GM18867 (cell line): ENCODE measurements around the gene FNDC3A.
"Not testable (repeated sequence)": the region's sequence is repeated elsewhere in the genome, so short reads cannot be mapped to it uniquely, and the experiment has no call there.

Experiments
- ATAC-seq: cut with Tn5 transposase; IDR thresholded peaks from one replicate; pipeline ENCODE4 v1.9.1; 2021; ENCODE audit warnings: mild to moderate bottlenecking, moderate library complexity; ENCODE audit not compliant: unreplicated experiment

FNDC3A gene

GRCh38 chr13:49040872-49041271 is 65.2 kb downstream of the FNDC3A start:
- ATAC-seq = no peak

GRCh38 chr13:49042476-49042875 is 66.8 kb downstream of the FNDC3A start:
- no peak for ATAC-seq

DNA sequence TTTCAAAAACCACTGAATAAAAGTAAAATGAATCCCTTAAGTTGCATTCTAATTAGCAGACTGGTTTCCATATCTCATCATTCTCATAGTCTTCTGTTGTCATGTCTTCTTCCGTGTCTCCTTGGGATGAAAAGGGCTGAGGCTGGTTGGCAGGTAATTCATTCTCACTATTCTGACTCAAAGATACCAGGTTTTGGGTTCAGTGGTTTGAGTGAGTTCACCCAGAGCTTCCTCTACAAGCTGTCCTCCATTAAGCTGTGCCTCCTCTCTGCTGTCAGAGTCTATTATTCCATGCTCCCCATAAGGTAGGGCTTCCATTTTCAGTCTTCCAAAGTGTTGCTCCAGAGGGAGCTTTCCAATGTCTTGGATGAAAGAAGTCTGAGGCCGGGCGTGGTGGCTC is 68.3 kb downstream of the FNDC3A start:
- ATAC-seq = no peak

DNA sequence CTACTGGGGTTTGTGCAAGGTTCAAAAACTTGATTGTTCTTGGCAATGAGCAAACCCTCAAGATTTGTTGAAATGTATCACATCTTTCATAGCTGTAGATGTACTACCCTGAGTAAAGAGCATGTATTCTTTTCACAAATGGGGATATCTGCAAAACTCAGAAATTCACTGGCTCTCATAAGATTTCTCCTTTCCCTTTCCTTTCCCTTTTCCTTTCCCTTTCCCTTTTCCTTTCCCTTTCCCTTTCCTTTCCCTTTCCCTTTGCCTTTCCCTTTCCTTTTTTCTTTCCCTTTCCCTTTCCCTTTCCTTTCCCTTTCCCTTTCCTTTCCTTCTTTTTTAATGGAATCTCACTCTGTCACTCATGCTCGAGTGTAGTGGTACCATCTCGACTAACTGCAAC is 69.1 kb downstream of the FNDC3A start:
- ATAC-seq = no peak

GRCh38 chr13:49046002-49046401 is 70.3 kb downstream of the FNDC3A start:
- no peak for ATAC-seq

GRCh38 chr13:49046519-49046918 is 70.8 kb downstream of the FNDC3A start:
- ATAC-seq = no peak

GRCh38 chr13:49052813-49053212 is 77.1 kb downstream of the FNDC3A start:
- ATAC-seq = no peak

DNA sequence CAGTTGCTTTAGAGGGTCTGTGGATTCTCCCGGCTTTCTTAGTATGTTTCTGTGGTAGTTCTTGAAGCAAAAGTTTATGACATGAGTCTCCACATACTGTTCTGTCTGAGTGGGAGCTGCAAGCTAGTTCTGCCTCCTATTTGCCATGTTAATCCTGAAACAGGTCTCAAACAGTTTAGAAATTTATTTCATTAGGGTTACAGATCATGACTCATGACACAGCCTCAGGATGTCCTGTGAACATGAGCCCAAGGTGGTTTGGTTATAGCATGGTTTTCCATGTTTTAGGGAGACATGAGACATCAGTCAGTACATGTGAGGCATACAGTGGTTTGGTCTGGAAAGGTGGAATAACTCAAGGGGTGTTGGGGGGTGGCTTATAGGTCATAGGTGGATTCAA is 77.5 kb downstream of the FNDC3A start:
- no peak for ATAC-seq

DNA sequence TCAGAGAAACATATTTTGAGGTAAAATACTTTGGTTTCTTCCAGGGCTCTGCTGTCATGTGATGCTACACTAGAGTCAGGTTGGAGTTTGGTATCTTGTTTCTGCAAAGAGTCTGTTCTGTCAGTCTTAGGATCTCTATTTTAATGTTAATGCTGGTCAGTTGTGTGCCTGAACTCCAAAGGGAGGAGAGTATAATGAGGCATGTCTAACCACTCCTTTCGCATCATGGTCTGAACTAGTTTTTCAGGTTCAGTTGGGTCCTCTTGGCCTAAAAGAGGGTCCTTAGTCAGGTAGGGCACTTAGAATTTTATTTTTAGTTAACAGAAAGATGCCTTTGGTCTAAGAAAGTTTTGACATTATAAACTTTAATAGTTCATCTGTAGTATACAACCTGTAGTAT is 78.2 kb downstream of the FNDC3A start:
- ATAC-seq = no peak

DNA sequence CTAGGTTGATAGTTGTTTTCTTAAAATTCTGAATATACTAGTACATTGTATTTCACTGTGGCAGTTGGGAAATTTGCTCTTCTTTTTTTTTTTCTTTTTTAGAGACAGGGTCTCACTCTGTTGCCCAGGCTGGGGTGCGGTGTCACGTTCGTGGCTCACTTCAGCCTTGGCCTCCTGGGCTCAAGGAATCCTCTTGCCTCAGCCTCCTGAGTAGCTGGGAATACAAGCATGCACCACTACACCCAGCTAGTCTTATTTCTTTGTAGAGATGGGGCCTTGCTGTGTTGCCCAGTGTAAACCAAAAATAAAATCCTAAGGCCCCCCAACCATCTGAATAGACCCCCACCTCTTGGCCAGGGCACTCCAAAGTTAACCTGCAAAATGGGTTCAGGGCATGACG is 79.3 kb downstream of the FNDC3A start:
- no peak for ATAC-seq

- ATAC-seq = no peak
These were observed 81.5 kb downstream of the FNDC3A start for GRCh38 chr13:49057176-49057575.

- ATAC-seq = no peak
These were observed 83.0 kb downstream of the FNDC3A start for GRCh38 chr13:49058761-49059160.

GRCh38 chr13:49060678-49061387 is 85.1 kb downstream of the FNDC3A start:
- ATAC-seq = no peak

DNA sequence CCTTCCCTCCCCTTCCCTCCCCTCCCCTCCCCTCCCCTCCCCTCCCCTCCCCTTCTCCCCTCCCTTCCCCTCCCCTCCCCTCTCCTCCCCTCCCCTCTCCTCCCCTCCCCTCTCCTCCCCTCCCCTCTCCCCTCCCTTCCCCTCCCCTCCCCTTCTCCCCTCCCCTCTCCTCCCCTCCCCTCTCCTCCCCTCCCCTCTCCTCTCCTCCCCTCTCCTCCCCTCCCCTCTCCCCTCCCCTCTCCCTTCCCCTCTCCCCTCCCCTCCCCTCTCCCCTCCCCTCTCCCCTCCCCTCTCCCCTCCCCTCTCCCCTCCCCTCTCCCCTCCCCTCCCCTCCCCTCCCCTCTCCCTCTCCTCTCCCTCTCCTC is 85.7 kb downstream of the FNDC3A start:
- not testable (repeated sequence) for ATAC-seq

GRCh38 chr13:49062297-49062896 is 86.7 kb downstream of the FNDC3A start:
- ATAC-seq = no peak

- no peak for ATAC-seq
These were observed 87.3 kb downstream of the FNDC3A start for GRCh38 chr13:49063011-49063410.

DNA sequence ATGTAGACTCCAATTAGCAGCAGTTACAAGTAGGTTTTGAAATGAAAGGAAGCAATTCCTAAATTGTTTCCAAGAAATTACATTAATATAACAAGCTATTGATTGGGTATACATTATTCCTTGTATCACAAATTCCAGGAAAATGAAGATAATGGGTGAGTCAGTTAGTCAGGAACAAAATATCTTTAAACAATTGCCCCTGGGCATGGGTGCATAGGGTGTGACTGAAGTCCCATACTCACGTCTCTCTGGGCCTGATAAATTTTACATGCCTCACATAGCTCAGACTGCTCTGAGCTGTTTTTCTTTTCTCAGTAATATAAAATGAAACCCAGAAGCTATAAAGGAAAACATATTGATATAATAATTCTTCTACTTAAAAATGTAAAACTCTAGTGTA is 87.8 kb downstream of the FNDC3A start:
- no peak for ATAC-seq

GRCh38 chr13:49064476-49064875 is 88.8 kb downstream of the FNDC3A start:
- no peak for ATAC-seq

GRCh38 chr13:49066856-49067255 is 91.1 kb downstream of the FNDC3A start:
- no peak for ATAC-seq

- ATAC-seq = not testable (repeated sequence)
These were observed 92.8 kb downstream of the FNDC3A start for GRCh38 chr13:49068498-49068897.

- not testable (repeated sequence) for ATAC-seq
These were observed 94.3 kb downstream of the FNDC3A start for GRCh38 chr13:49070021-49070420.

DNA sequence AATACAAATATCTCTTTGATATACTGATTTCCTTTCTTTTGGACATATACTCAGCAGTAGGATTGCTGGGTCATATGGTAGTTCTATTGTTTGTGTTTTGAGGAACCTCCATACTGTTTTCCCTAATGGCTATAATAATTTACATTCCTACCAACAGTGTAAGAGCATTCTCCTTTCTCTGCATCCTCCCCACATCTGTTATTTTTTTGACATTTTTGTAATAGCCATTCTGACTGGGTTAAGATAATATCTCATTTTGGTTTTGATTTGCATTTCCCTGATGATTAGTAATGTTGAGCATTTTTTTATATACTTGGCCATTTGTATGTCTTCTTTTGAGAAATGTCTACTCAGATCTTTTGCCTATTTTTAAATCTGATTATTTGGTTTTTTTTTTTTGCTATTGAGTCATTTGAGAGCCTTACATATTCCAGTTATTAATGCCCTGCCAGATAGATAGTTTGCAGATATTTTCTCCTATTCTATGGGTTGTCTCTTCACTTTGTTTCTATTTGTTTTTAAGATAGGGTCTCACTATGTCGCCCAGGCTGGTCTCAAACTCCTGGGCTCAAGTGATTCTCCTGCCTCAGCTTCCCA is 95.7 kb downstream of the FNDC3A start:
- no peak for ATAC-seq
